Measurements from ENCODE around the gene STPG1. TPM values are rescaled to one million over a fixed set of nuclear protein-coding genes. Genes with fewer than 3 reads are reported as not detected.
A peak's percentile ranks its signal among the peaks of the same experiment; 100 is the strongest.

Gene STPG1
- total and polyA plus RNA-seq, 9 of the 15 experiments (the other 6 are each of a cell fraction or from before 2014, with no cell fraction given), result 5.0 to 11.9 (median 8.3) TPM

DNA sequence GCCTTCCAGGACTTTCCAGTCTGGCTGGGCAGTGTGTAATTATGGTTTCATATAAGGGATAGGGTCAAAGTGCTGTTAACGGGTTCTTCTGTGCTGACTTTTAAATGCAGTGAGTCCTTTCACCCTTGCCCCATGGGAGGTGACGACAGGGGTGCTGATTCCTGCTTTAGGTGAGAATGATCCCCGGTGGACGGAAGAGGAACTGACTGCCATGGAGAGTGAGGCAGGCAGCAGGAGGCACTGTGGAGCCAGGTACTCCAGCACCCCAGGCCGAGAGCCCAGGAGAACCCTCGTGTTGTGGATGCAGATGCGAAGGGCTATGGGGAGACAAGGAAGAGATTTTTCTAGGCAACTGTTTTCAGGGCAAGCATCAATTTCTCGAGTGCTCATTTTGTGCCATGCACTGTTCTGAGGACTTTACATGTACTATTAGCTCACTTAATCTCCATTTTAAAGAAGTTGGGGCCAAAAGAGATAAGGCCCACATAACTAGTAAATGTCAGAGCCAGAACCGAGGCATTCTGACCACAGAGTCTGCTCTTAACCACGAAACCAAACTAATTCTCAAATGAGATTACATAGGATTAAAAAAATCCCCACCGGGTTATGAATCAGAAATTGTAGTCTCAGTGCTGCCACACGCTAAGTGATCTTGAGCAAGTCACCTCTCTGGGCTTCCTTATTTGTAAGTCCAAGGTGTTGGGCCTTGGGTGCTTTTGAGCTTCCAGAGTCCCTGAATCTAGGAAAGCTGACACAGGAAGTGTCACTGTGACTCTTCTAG is 28.2 kb downstream of the STPG1 start (continued):
- TF ChIP-seq MYNN (IDR thresholded peaks at IDR 0.05) (no peak), MYNN (CRISPR knock-in tag; IDR thresholded peaks at IDR 0.05) (no peak), SPI1 (IDR thresholded peaks at IDR 0.05; ENCODE audit: borderline replicate concordance, low read depth, low read length) (peak; percentile 80), ZNF140 (CRISPR knock-in tag; IDR thresholded peaks at IDR 0.05) (no peak), ESRRA (IDR thresholded peaks at IDR 0.05; ENCODE audit: borderline replicate concordance, low read depth) (no peak), ZNF263 (CRISPR knock-in tag; IDR thresholded peaks at IDR 0.05; ENCODE audit: borderline replicate concordance) (no peak), PRPF4 (IDR thresholded peaks at IDR 0.05; ENCODE audit: insufficient read depth, low read depth, low read length, poor library complexity, severe bottlenecking) (no peak), CBX2 (IDR thresholded peaks at IDR 0.05; ENCODE audit: insufficient read depth, low read length, poor library complexity, severe bottlenecking) (no peak), ZNF584 (CRISPR knock-in tag; IDR thresholded peaks at IDR 0.05; ENCODE audit: low read depth) (no peak), ZNF316 (IDR thresholded peaks at IDR 0.05) (no peak), PTRF (tag; IDR thresholded peaks at IDR 0.05) (no peak), BCOR (IDR thresholded peaks at IDR 0.05) (no peak)
- TF ChIP-seq, protein P1, sequence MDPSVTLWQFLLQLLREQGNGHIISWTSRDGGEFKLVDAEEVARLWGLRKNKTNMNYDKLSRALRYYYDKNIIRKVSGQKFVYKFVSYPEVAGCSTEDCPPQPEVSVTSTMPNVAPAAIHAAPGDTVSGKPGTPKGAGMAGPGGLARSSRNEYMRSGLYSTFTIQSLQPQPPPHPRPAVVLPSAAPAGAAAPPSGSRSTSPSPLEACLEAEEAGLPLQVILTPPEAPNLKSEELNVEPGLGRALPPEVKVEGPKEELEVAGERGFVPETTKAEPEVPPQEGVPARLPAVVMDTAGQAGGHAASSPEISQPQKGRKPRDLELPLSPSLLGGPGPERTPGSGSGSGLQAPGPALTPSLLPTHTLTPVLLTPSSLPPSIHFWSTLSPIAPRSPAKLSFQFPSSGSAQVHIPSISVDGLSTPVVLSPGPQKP (CRISPR knock-in tag; IDR thresholded peaks at IDR 0.05), result no peak
- TF ChIP-seq, protein P2, sequence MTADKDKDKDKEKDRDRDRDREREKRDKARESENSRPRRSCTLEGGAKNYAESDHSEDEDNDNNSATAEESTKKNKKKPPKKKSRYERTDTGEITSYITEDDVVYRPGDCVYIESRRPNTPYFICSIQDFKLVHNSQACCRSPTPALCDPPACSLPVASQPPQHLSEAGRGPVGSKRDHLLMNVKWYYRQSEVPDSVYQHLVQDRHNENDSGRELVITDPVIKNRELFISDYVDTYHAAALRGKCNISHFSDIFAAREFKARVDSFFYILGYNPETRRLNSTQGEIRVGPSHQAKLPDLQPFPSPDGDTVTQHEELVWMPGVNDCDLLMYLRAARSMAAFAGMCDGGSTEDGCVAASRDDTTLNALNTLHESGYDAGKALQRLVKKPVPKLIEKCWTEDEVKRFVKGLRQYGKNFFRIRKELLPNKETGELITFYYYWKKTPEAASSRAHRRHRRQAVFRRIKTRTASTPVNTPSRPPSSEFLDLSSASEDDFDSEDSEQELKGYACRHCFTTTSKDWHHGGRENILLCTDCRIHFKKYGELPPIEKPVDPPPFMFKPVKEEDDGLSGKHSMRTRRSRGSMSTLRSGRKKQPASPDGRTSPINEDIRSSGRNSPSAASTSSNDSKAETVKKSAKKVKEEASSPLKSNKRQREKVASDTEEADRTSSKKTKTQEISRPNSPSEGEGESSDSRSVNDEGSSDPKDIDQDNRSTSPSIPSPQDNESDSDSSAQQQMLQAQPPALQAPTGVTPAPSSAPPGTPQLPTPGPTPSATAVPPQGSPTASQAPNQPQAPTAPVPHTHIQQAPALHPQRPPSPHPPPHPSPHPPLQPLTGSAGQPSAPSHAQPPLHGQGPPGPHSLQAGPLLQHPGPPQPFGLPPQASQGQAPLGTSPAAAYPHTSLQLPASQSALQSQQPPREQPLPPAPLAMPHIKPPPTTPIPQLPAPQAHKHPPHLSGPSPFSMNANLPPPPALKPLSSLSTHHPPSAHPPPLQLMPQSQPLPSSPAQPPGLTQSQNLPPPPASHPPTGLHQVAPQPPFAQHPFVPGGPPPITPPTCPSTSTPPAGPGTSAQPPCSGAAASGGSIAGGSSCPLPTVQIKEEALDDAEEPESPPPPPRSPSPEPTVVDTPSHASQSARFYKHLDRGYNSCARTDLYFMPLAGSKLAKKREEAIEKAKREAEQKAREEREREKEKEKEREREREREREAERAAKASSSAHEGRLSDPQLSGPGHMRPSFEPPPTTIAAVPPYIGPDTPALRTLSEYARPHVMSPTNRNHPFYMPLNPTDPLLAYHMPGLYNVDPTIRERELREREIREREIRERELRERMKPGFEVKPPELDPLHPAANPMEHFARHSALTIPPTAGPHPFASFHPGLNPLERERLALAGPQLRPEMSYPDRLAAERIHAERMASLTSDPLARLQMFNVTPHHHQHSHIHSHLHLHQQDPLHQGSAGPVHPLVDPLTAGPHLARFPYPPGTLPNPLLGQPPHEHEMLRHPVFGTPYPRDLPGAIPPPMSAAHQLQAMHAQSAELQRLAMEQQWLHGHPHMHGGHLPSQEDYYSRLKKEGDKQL (CRISPR knock-in tag; IDR thresholded peaks at IDR 0.05; ENCODE audit: borderline replicate concordance), result no peak
